ENCODE results near the gene FURIN.

The FURIN gene

DNA sequence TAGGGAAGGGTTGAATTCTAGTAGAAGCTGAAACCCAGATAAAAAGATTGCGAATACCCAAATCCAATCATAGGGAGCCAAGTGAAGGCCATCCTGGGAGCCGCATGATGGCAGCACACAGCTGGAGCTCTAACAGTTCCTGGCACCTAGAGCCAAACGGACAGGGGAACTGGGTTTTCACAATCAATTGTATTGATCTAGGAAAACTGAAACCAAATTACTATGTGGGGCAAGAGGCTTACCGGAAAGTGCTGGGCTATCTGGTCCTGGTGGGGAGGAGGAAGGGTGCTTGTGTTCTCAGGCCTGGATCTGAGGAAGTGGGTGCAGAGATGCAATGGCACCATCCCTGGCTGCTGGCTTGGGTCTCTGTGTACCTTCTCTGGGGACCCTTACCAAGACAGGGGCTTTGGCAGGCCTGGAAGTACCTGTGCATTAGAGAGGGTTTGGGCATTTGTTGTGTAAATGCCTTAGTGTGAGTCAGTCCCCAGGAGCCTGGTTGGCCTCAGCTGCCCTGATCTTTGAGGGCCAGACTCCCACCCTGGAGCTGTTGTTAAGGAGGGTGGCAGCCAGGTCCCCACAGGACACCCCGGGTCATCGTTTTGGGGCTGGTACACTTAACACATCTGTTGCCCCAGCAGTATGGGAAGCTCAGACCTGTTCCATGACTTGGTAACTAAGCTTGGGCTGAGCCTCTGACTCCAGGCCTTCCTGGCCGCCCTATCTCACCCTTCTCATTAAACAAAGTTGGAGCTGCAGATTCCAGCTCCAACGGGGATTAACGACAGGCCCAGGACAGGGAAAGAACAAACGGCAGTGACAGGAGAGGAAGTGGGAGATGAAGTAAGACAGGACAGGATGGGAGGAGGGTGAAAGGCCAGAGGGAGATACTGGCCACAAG, 8.9 kb upstream of the FURIN start:
- TF ChIP-seq CTCF (IDR thresholded peaks at IDR 0.05; ENCODE audit: low read depth, low read length, missing control alignments): no peak
- H3K4me3 ChIP-seq (replicated peaks; ENCODE audit: low read depth, low read length): no peak overlapping the region
- no peak for DNase-seq (ENCODE audit: extremely low read depth, low read depth)

DNA sequence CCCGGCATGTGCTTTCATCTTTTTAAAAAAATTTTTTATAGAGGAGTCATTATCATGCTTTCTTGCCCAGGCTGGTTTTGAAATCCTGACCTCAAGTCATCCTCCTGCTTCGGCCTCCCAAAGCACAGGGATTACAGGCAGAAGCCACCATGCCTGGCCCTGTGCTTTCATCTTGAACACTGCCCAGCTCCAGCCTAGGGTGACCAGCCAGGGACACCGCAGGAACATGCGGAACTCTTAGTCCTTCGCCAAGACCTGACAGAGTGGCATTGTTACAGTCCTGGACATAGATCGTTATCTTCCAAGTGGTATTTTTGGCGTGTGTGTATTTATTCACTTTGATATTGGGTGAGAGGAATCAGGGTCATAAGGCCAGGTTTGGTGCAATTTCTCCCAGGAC, 7.9 kb upstream of the FURIN start:
- no peak overlapping the region for H3K4me3 ChIP-seq (replicated peaks; ENCODE audit: low read depth, low read length)
- DNase-seq (ENCODE audit: extremely low read depth, low read depth): no peak
- no peak for TF ChIP-seq CTCF (IDR thresholded peaks at IDR 0.05; ENCODE audit: low read depth, low read length, missing control alignments)

DNA sequence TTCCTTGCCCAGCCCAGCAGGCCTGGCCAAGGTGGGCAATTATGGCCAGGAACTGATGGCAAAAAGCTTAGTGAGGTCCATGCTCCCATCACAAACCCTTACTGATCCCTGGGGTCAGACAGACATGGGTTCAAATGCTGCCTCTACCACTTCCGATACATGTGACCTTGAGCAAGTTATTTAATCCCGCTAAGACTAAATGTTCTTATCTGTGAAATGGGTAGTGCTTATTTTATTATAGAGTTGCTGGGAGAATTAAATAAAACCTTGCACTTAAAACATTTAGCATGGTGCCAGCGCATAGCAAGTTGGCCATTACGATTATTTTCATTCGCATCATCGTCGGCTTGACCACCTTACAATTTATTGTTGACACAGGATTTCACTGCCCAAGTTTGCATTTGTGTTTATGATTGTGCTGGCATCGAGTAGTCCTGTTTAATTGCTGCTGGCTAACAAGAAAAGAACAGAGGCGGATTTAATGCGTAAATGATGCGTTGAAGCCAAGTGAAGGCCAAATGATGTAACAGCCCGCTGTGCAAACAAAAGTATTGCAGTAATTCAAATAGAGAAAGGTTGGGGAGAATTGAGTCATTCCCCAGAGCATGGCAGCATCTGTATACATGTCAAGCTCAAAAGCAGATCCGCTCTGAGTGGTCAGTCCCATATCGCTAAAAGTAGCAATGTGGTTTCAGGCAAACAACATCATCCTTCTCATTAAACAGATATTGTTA, 7.3 kb upstream of the FURIN start:
- no peak for DNase-seq (ENCODE audit: extremely low read depth, low read depth)
- H3K4me3 ChIP-seq (replicated peaks; ENCODE audit: low read depth, low read length): no peak overlapping the region
- TF ChIP-seq CTCF (IDR thresholded peaks at IDR 0.05; ENCODE audit: low read depth, low read length, missing control alignments): no peak

GRCh38 chr15:90862487-90862886, 5.9 kb upstream of the FURIN start:
- TF ChIP-seq CTCF (IDR thresholded peaks at IDR 0.05; ENCODE audit: low read depth, low read length, missing control alignments): no peak
- H3K4me3 ChIP-seq (replicated peaks; ENCODE audit: low read depth, low read length): no peak overlapping the region
- DNase-seq (ENCODE audit: extremely low read depth, low read depth): no peak

GRCh38 chr15:90862964-90863778, 5.2 kb upstream of the FURIN start:
- H3K4me3 ChIP-seq (replicated peaks; ENCODE audit: low read depth, low read length): no peak overlapping the region
- DNase-seq (ENCODE audit: extremely low read depth, low read depth): no peak
- no peak for TF ChIP-seq CTCF (IDR thresholded peaks at IDR 0.05; ENCODE audit: low read depth, low read length, missing control alignments)

DNA sequence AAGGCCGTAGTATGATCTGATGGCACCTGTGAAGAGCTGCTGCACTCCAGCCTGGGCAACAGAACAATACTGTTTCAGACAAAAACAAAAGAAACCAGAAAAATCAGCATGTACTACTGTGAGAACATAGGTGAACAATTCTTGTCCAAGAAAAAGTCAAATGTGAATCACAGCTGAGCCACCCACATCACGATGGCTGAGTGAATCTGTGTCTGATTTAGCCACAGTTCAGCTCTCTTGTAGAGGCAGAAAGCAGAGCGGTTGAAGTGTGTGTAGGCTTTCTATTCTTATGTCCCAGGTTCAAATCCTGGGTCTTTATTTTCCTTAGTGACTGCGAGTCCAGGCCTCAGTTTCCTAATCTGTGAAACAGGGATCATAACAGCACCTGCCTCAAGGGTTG, 4.4 kb upstream of the FURIN start:
- no peak for DNase-seq (ENCODE audit: extremely low read depth, low read depth)
- H3K4me3 ChIP-seq (replicated peaks; ENCODE audit: low read depth, low read length): no peak overlapping the region
- no peak for TF ChIP-seq CTCF (IDR thresholded peaks at IDR 0.05; ENCODE audit: low read depth, low read length, missing control alignments)
